T47D (cell line): ENCODE data around the gene KRT38.
A peak's percentile ranks its signal among the peaks of the same experiment; 100 is the strongest.
"Not testable (repeated sequence)": the region's sequence is repeated elsewhere in the genome, so short reads cannot be mapped to it uniquely, and the experiment has no call there.

ENCODE experiments used
- DNase-seq, 2 experiments: peaks; one replicate each; pipeline versions ENCODE4 v3.0.0 to v3.0.0-alpha.2; 2011 to 2012; ENCODE audit warnings: low read depth in 1 of 2, low spot score in 1 of 2
- JUND ChIP-seq: IDR thresholded peaks from 2 replicates; pipeline ENCODE4 v1.6.1; 2012; ENCODE audit warnings: low read depth
- in situ Hi-C: cut with HindIII; loops from 2 replicates; pipeline ENCODE4 v1.10.0; 2016; ENCODE audit warnings: low sequenced_read_pairs, low pct_unique_long_range_greater_than_20kb

KRT38 gene

GRCh38 chr17:41415411-41415810, 25.4 kb downstream of the KRT38 start:
- peak; percentile 85; the same call in 1 of the 2 replicates for TF ChIP-seq JUND
- in situ Hi-C loops, result no loop called here
- DNase-seq, result peak in 1 of 2 experiments; percentile 99

- TF ChIP-seq JUND, result no peak
- no peak for DNase-seq
- in situ Hi-C loops, result no loop called here
Measured at GRCh38 chr17:41413982-41414381, 26.8 kb downstream of the KRT38 start.

GRCh38 chr17:41413353-41413957, 27.3 kb downstream of the KRT38 start:
- peak; percentile 62 to 98 for DNase-seq
- in situ Hi-C loops, result no loop called here
- TF ChIP-seq JUND, result no peak; the same call in 1 of the 2 replicates

- TF ChIP-seq JUND, result no peak
- DNase-seq, result no peak
- in situ Hi-C loops, result no loop called here
Measured at GRCh38 chr17:41411072-41411840, 29.5 kb downstream of the KRT38 start.

- DNase-seq, result no peak
- in situ Hi-C loops, result no loop called here
- no peak for TF ChIP-seq JUND
Measured at GRCh38 chr17:41407226-41407625, 33.6 kb downstream of the KRT38 start.

- DNase-seq, result peak; percentile 81 to 91
- in situ Hi-C loops, result no loop called here
- TF ChIP-seq JUND, result no peak
Measured at GRCh38 chr17:41406205-41406604, 34.6 kb downstream of the KRT38 start.

- in situ Hi-C loops, result no loop called here
- DNase-seq, result no peak
- no peak for TF ChIP-seq JUND
Measured at GRCh38 chr17:41404024-41404671, 36.6 kb downstream of the KRT38 start.

- no peak for DNase-seq
- in situ Hi-C loops, result no loop called here
Measured at GRCh38 chr17:41403404-41404023, 37.3 kb downstream of the KRT38 start.

GRCh38 chr17:41402161-41402560, 38.6 kb downstream of the KRT38 start:
- in situ Hi-C loops, result no loop called here
- no peak for TF ChIP-seq JUND
- no peak for DNase-seq

More at GRCh38 chr17:41403404-41404023, 37.3 kb downstream of the KRT38 start:
- TF ChIP-seq JUND, result no peak

- TF ChIP-seq JUND, result no peak
- DNase-seq, result no peak
- in situ Hi-C loops, result no loop called here
Measured at GRCh38 chr17:41396996-41397660, 43.7 kb downstream of the KRT38 start, which contains the start of gene KRT31. KRT31 (minus strand) TSS chr17:41397608; CDS start chr17:41397539, 69 bp downstream.

- in situ Hi-C loops, result no loop called here
- no peak for TF ChIP-seq JUND
- no peak for DNase-seq
Measured at GRCh38 chr17:41396340-41396739, 44.4 kb downstream of the KRT38 start.

- in situ Hi-C loops, result no loop called here
- TF ChIP-seq JUND, result no peak
- DNase-seq, result no peak
Measured at GRCh38 chr17:41395611-41396010, 45.2 kb downstream of the KRT38 start.

- in situ Hi-C loops, DNase-seq: not testable (repeated sequence)
Measured at GRCh38 chr17:41395044-41395443, 45.7 kb downstream of the KRT38 start.
